ENCODE measurements around the gene TTC28. TPM values are rescaled to one million over a fixed set of nuclear protein-coding genes. Genes with fewer than 3 reads are reported as not detected.

The TTC28 gene
- total RNA-seq, 1 donor from 2014 or later, result 46.2 TPM

DNA sequence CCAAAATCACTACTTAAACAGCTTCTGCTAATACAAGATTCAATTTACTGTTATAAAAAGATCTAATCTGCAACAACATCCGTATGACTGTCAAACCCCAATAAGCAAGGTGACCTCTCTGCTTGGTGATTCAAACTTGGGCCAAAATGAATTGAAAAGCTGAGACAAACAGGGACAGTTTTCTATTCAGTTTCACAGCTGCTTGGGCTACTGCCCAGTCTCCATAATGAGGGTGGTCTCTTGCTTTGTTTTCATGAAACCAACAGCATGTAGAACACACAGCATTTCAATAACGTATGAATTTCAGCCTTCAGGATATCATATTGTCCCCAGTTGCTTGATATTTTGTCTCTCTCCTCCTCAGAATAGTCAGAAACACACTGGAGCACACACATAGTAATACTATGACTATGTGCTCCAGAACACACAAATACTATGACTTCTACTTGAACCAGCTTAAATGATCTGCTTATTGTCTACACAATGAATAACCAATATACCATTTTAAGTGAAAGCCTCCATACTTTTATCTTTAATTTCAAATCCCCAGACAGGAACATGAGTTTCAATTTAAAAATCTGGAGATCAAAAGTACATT is 285.0 kb downstream of the TTC28 start:
- TF ChIP-seq, protein P1, sequence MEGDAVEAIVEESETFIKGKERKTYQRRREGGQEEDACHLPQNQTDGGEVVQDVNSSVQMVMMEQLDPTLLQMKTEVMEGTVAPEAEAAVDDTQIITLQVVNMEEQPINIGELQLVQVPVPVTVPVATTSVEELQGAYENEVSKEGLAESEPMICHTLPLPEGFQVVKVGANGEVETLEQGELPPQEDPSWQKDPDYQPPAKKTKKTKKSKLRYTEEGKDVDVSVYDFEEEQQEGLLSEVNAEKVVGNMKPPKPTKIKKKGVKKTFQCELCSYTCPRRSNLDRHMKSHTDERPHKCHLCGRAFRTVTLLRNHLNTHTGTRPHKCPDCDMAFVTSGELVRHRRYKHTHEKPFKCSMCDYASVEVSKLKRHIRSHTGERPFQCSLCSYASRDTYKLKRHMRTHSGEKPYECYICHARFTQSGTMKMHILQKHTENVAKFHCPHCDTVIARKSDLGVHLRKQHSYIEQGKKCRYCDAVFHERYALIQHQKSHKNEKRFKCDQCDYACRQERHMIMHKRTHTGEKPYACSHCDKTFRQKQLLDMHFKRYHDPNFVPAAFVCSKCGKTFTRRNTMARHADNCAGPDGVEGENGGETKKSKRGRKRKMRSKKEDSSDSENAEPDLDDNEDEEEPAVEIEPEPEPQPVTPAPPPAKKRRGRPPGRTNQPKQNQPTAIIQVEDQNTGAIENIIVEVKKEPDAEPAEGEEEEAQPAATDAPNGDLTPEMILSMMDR (IDR thresholded peaks at IDR 0.05), result no peak
- no peak for TF ChIP-seq EZH2 (IDR thresholded peaks at IDR 0.05)
- TF ChIP-seq EZH2phosphoT487 (IDR thresholded peaks at IDR 0.05), result no peak
- H3K9me3 Mint-ChIP-seq, result peaks cover 21% of the 10 kb centered on the region
- no peak overlapping the region for H3K4me3 Mint-ChIP-seq
- no peak overlapping the region for H3K27ac Mint-ChIP-seq
- Histone ChIP-seq H4K20me1 (ENCODE audit: low read depth) (no peaks in the 10 kb centered on the region), H2AFZ (replicated peaks) (no peak overlapping the region), H3K79me2 (ENCODE audit: low read depth) (peaks cover 7% of the 10 kb centered on the region), H3F3A (ENCODE audit: low read depth) (no peaks in the 10 kb centered on the region), H3K36me3 (no peaks in the 10 kb centered on the region), H3K27me3 (no peaks in the 10 kb centered on the region), H3K4me2 (no peak overlapping the region), H3K4me3 (no peak overlapping the region), H3K9ac (no peak overlapping the region), H3K9me3 (ENCODE audit: low read depth) (no peaks in the 10 kb centered on the region), H3K27ac (no peak overlapping the region), H3K4me1 (no peaks in the 10 kb centered on the region)
- no peak for DNase-seq (ENCODE audit: low spot score)
- H3K4me1 Mint-ChIP-seq, result peaks cover 28% of the 10 kb centered on the region
- peaks cover 20% of the 10 kb centered on the region for H3K36me3 Mint-ChIP-seq
- no peaks in the 10 kb centered on the region for H3K27me3 Mint-ChIP-seq (ENCODE audit: insufficient read depth, low read depth)

DNA sequence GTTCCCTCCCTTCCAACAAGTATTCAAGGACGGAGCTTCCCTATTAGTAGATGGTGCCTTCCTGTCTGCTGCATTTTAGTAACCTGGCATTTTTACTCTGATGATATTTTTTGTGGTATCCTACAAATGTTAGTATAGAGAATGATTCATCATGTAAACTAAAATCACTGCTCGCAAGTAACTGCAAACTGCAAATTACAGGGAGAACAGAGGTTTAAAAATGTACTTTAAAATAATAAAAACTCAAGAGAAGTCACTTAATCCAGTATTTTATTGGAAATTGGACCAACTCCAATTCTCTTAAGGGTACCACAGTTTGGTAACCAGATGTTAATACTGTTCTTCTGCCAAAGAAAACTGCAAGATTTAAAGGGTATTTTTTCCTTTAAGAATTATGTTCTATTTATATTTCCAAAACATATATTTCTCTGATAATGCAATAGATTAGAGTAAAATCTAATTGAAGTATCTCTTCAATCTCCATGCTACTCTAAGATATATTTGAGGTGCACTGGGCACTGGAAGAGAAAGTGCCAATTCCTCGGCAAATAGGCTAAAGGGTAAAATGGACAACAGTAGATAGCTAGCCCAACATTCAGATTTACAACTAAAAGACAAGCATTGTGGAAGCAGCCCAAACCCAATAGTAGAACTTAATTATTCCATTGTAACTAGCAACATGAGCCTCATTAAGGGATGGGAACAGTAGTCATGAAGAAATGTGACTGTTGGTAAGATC is 298.0 kb downstream of the TTC28 start:
- peaks cover 5% of the 10 kb centered on the region for H3K4me1 ChIP-seq
- no peaks in the 10 kb centered on the region for H3K27me3 ChIP-seq
- Mint-ChIP-seq H3K27me3 (ENCODE audit: insufficient read depth, low read depth) (no peaks in the 10 kb centered on the region), H3K4me3 (no peak overlapping the region), H3K27ac (no peak overlapping the region), H3K9me3 (peaks cover 3% of the 10 kb centered on the region), H3K36me3 (peaks cover 11% of the 10 kb centered on the region), H3K4me1 (no peaks in the 10 kb centered on the region)
- no peak overlapping the region for H2AFZ ChIP-seq (replicated peaks)
- no peak overlapping the region for H3K4me2 ChIP-seq
- no peaks in the 10 kb centered on the region for H3K79me2 ChIP-seq (ENCODE audit: low read depth)
- TF ChIP-seq, protein P1 (IDR thresholded peaks at IDR 0.05), result no peak
- TF ChIP-seq EZH2phosphoT487 (IDR thresholded peaks at IDR 0.05) (no peak), EZH2 (IDR thresholded peaks at IDR 0.05) (no peak)
- peaks cover 4% of the 10 kb centered on the region for H4K20me1 ChIP-seq (ENCODE audit: low read depth)
- H3K36me3 ChIP-seq, result no peaks in the 10 kb centered on the region
- H3K9ac ChIP-seq, result no peak overlapping the region
- no peaks in the 10 kb centered on the region for H3K9me3 ChIP-seq (ENCODE audit: low read depth)
- H3F3A ChIP-seq (ENCODE audit: low read depth), result no peaks in the 10 kb centered on the region
- DNase-seq (ENCODE audit: low spot score), result no peak
- no peak overlapping the region for H3K4me3 ChIP-seq
- H3K27ac ChIP-seq, result no peak overlapping the region

DNA sequence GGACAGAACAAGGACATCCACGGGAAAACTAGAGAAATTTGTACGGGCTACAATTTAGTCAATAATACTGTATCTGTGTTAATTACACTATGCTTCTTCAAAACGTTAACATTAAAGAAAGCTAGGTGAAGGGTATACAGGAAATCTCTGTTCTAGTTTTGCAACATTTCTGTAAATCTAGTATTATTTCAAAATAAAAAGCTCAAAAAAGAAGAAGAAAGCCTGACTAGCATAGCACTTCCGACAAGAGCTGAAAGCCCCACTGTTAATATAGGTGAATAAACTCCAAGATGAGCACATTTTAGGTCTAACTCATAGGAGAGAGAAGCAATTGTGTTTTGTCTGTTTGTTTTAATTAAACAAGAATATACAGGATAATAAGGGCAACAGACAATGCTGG is 299.7 kb downstream of the TTC28 start:
- TF ChIP-seq, protein P1 (IDR thresholded peaks at IDR 0.05), result no peak
- TF ChIP-seq EZH2phosphoT487 (IDR thresholded peaks at IDR 0.05) (no peak), EZH2 (IDR thresholded peaks at IDR 0.05) (no peak)
- Histone ChIP-seq H4K20me1 (ENCODE audit: low read depth) (peaks cover 4% of the 10 kb centered on the region), H3F3A (ENCODE audit: low read depth) (no peaks in the 10 kb centered on the region), H3K36me3 (no peaks in the 10 kb centered on the region), H3K4me2 (no peak overlapping the region), H3K79me2 (ENCODE audit: low read depth) (no peaks in the 10 kb centered on the region), H3K27me3 (no peaks in the 10 kb centered on the region), H3K9me3 (ENCODE audit: low read depth) (no peaks in the 10 kb centered on the region), H2AFZ (replicated peaks) (no peak overlapping the region), H3K4me3 (no peak overlapping the region), H3K4me1 (peaks cover 5% of the 10 kb centered on the region), H3K27ac (no peak overlapping the region), H3K9ac (no peak overlapping the region)
- Mint-ChIP-seq H3K27me3 (ENCODE audit: insufficient read depth, low read depth) (no peaks in the 10 kb centered on the region), H3K9me3 (no peaks in the 10 kb centered on the region), H3K36me3 (peaks cover 6% of the 10 kb centered on the region), H3K27ac (no peak overlapping the region), H3K4me3 (no peak overlapping the region), H3K4me1 (no peaks in the 10 kb centered on the region)
- DNase-seq (ENCODE audit: low spot score), result no peak
